ENCODE data around the gene CACNA1C. TPM values are rescaled to one million over a fixed set of nuclear protein-coding genes. Genes with fewer than 3 reads are reported as not detected.

Gene CACNA1C
- total RNA-seq, 5 donors from 2014 or later (not counting 1 experiment from before 2014, with no cell fraction given), result 0.10 to 0.26 (median 0.16) TPM

GRCh38 chr12:2268471-2269286 lies 215.9 kb downstream of the CACNA1C start:
- 75% methylated on average over 12 of the region's 18 CpGs for WGBS (ENCODE audit: insufficient coverage)
- Mint-ChIP-seq H3K4me1 (no peaks in the 10 kb centered on the region), H3K36me3 (no peaks in the 10 kb centered on the region), H3K9me3 (no peaks in the 10 kb centered on the region), H3K27me3 (peaks cover 0 to 3% of the 10 kb centered on the region in 2 donors), H3K27ac (no peak overlapping the region), H3K4me3 (no peak overlapping the region)
- Histone ChIP-seq H3K27me3 (replicated peaks in 1 of 2; ENCODE audit: control insufficient read depth in 2 of 2, extremely low read depth in 1 of 2, insufficient read depth in 2 of 2, low read length in 1 of 2) (peaks cover 0 to 11% of the 10 kb centered on the region in 2 experiments), H3K4me1 (ENCODE audit: control insufficient read depth in 1 of 2, extremely low read depth in 1 of 2, insufficient read depth in 2 of 2, low read length in 2 of 2) (no peaks in the 10 kb centered on the region), H3K36me3 (ENCODE audit: control insufficient read depth in 2 of 2, extremely low read depth in 1 of 2, insufficient read depth in 1 of 2, low read length in 1 of 2) (no peaks in the 10 kb centered on the region), H3K4me3 (ENCODE audit: control insufficient read depth in 1 of 2, extremely low read depth in 1 of 2, low read length in 1 of 2) (no peak overlapping the region), H3K9me3 (no peaks in the 10 kb centered on the region), H3K27ac (ENCODE audit: low read length) (no peak overlapping the region)
- ATAC-seq (replicated peaks in 1 of 4), result no peak
- ChIA-PET POLR2A (no interaction called here), CTCF (no interaction called here)
- DNase-seq, result no peak

GRCh38 chr12:2270846-2271245 lies 218.1 kb downstream of the CACNA1C start:
- no peak overlapping the region for H3K4me3 ChIP-seq (ENCODE audit: control insufficient read depth in 1 of 2, extremely low read depth in 1 of 2, low read length in 1 of 2)
- H3K4me1 ChIP-seq (ENCODE audit: control insufficient read depth in 1 of 2, extremely low read depth in 1 of 2, insufficient read depth in 2 of 2, low read length in 2 of 2), result no peaks in the 10 kb centered on the region
- ChIA-PET CTCF (no interaction called here), POLR2A (no interaction called here)
- no peaks in the 10 kb centered on the region for H3K4me1 Mint-ChIP-seq
- peaks cover 0 to 16% of the 10 kb centered on the region in 2 experiments for H3K27me3 ChIP-seq (replicated peaks in 1 of 2; ENCODE audit: control insufficient read depth in 2 of 2, extremely low read depth in 1 of 2, insufficient read depth in 2 of 2, low read length in 1 of 2)
- no peak overlapping the region for H3K27ac ChIP-seq (ENCODE audit: low read length)
- DNase-seq (no peak), ATAC-seq (replicated peaks in 1 of 4) (no peak)
- peaks cover 0 to 3% of the 10 kb centered on the region in 2 donors for H3K27me3 Mint-ChIP-seq
- 80% methylated on average over 1 of the region's 6 CpGs for WGBS (ENCODE audit: insufficient coverage)
- no peaks in the 10 kb centered on the region for H3K9me3 Mint-ChIP-seq
- H3K27ac Mint-ChIP-seq, result no peak overlapping the region
- no peaks in the 10 kb centered on the region for H3K9me3 ChIP-seq
- H3K36me3 Mint-ChIP-seq, result no peaks in the 10 kb centered on the region
- H3K4me3 Mint-ChIP-seq, result no peak overlapping the region
- no peaks in the 10 kb centered on the region for H3K36me3 ChIP-seq (ENCODE audit: control insufficient read depth in 2 of 2, extremely low read depth in 1 of 2, insufficient read depth in 1 of 2, low read length in 1 of 2)

- ATAC-seq (replicated peaks in 1 of 4), result no peak
- no peak for DNase-seq
- H3K4me1 Mint-ChIP-seq, result no peaks in the 10 kb centered on the region
- H3K4me3 ChIP-seq (ENCODE audit: control insufficient read depth in 1 of 2, extremely low read depth in 1 of 2, low read length in 1 of 2), result no peak overlapping the region
- no peaks in the 10 kb centered on the region for H3K36me3 Mint-ChIP-seq
- no peak overlapping the region for H3K27ac Mint-ChIP-seq
- no peak overlapping the region for H3K4me3 Mint-ChIP-seq
- peaks cover 0 to 16% of the 10 kb centered on the region in 2 experiments for H3K27me3 ChIP-seq (replicated peaks in 1 of 2; ENCODE audit: control insufficient read depth in 2 of 2, extremely low read depth in 1 of 2, insufficient read depth in 2 of 2, low read length in 1 of 2)
- no peaks in the 10 kb centered on the region for H3K9me3 Mint-ChIP-seq
- no peaks in the 10 kb centered on the region for H3K4me1 ChIP-seq (ENCODE audit: control insufficient read depth in 1 of 2, extremely low read depth in 1 of 2, insufficient read depth in 2 of 2, low read length in 2 of 2)
- peaks cover 3 to 4% of the 10 kb centered on the region in 2 donors for H3K27me3 Mint-ChIP-seq
- no peaks in the 10 kb centered on the region for H3K36me3 ChIP-seq (ENCODE audit: control insufficient read depth in 2 of 2, extremely low read depth in 1 of 2, insufficient read depth in 1 of 2, low read length in 1 of 2)
- H3K9me3 ChIP-seq, result no peaks in the 10 kb centered on the region
- WGBS (ENCODE audit: insufficient coverage), result 62% methylated on average over 4 of the region's 4 CpGs
- no peak overlapping the region for H3K27ac ChIP-seq (ENCODE audit: low read length)
- POLR2A ChIA-PET, result no interaction called here
- CTCF ChIA-PET, result no interaction called here
Measured at GRCh38 chr12:2271961-2272360, 219.2 kb downstream of the CACNA1C start.

DNA sequence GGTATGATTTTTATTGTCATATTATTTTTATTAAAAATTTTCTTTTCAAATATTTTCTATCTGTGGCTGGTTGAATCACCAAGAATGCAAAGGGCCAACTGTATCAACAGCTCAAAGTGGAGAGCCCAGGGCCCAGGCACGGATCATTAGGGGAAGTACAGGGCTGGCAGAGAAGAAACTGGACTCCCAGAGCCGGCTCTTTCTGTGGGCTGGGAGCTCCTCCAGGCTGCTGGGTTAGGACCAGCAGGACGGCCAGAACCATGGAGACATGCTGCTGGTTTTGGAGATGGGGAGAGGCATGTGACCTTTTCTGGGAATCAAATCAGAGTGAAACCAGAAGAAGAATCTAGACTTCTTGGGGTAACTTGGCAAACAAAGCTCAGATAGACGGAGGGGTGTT lies 220.5 kb downstream of the CACNA1C start:
- Mint-ChIP-seq H3K4me3 (no peak overlapping the region), H3K27me3 (peaks cover 3 to 4% of the 10 kb centered on the region in 2 donors), H3K27ac (no peak overlapping the region), H3K36me3 (no peaks in the 10 kb centered on the region), H3K4me1 (no peaks in the 10 kb centered on the region), H3K9me3 (no peaks in the 10 kb centered on the region)
- Histone ChIP-seq H3K27ac (ENCODE audit: low read length) (no peak overlapping the region), H3K4me1 (ENCODE audit: control insufficient read depth in 1 of 2, extremely low read depth in 1 of 2, insufficient read depth in 2 of 2, low read length in 2 of 2) (no peaks in the 10 kb centered on the region), H3K4me3 (ENCODE audit: control insufficient read depth in 1 of 2, extremely low read depth in 1 of 2, low read length in 1 of 2) (no peak overlapping the region), H3K36me3 (ENCODE audit: control insufficient read depth in 2 of 2, extremely low read depth in 1 of 2, insufficient read depth in 1 of 2, low read length in 1 of 2) (no peaks in the 10 kb centered on the region), H3K27me3 (replicated peaks in 1 of 2; ENCODE audit: control insufficient read depth in 2 of 2, extremely low read depth in 1 of 2, insufficient read depth in 2 of 2, low read length in 1 of 2) (peaks cover 0 to 19% of the 10 kb centered on the region in 2 experiments), H3K9me3 (no peaks in the 10 kb centered on the region)
- no peak for ATAC-seq (replicated peaks in 1 of 4)
- ChIA-PET CTCF (no interaction called here), POLR2A (no interaction called here)
- 81% methylated on average over 4 of the region's 4 CpGs for WGBS (ENCODE audit: insufficient coverage)
- no peak for DNase-seq

DNA sequence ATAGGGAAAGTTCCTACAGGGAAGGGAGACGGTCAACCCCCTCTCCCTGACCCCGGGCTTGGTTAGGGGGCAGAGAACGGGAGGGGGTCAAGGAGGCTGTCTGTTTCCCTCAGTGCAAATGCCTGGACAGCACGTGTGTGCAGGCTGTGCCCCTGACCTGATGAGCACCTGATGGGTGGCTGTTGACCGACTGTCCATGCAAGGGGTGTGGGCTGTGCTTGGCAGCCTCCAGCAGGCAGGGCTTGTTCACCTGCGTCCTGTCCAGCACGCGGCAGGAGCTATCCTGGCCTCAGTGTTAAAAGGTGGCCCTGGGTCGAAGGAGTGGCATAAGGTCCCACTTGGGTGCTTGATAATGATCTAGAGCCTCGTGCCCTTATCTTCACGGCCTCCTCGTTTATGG lies 221.0 kb downstream of the CACNA1C start:
- no peak for ATAC-seq (replicated peaks in 1 of 4)
- no peaks in the 10 kb centered on the region for H3K36me3 Mint-ChIP-seq

GRCh38 chr12:2274733-2275132 lies 221.9 kb downstream of the CACNA1C start:
- H3K9me3 Mint-ChIP-seq, result no peaks in the 10 kb centered on the region
- ChIA-PET CTCF (no interaction called here), POLR2A (no interaction called here)
- H3K36me3 Mint-ChIP-seq, result no peaks in the 10 kb centered on the region
- Histone ChIP-seq H3K27ac (ENCODE audit: low read length) (no peak overlapping the region), H3K9me3 (peaks cover 1% of the 10 kb centered on the region), H3K4me1 (ENCODE audit: control insufficient read depth in 1 of 2, extremely low read depth in 1 of 2, insufficient read depth in 2 of 2, low read length in 2 of 2) (no peaks in the 10 kb centered on the region), H3K4me3 (ENCODE audit: control insufficient read depth in 1 of 2, extremely low read depth in 1 of 2, low read length in 1 of 2) (no peak overlapping the region), H3K36me3 (ENCODE audit: control insufficient read depth in 2 of 2, extremely low read depth in 1 of 2, insufficient read depth in 1 of 2, low read length in 1 of 2) (no peaks in the 10 kb centered on the region), H3K27me3 (replicated peaks in 1 of 2; ENCODE audit: control insufficient read depth in 2 of 2, extremely low read depth in 1 of 2, insufficient read depth in 2 of 2, low read length in 1 of 2) (peaks cover 0 to 13% of the 10 kb centered on the region in 2 experiments)
- no peaks in the 10 kb centered on the region for H3K4me1 Mint-ChIP-seq
- 85% methylated on average over 6 of the region's 7 CpGs for WGBS (ENCODE audit: insufficient coverage)
- DNase-seq (no peak), ATAC-seq (replicated peaks in 1 of 4) (no peak)
- H3K27me3 Mint-ChIP-seq, result peaks cover 0 to 4% of the 10 kb centered on the region in 2 donors
- H3K4me3 Mint-ChIP-seq, result no peak overlapping the region
- H3K27ac Mint-ChIP-seq, result no peak overlapping the region

More for the DNA sequence above, 221.0 kb downstream of the CACNA1C start:
- no peaks in the 10 kb centered on the region for H3K9me3 Mint-ChIP-seq
- H3K27ac ChIP-seq (ENCODE audit: low read length), result no peak overlapping the region
- ChIA-PET POLR2A (no interaction called here), CTCF (no interaction called here)
- H3K27me3 ChIP-seq (replicated peaks in 1 of 2; ENCODE audit: control insufficient read depth in 2 of 2, extremely low read depth in 1 of 2, insufficient read depth in 2 of 2, low read length in 1 of 2), result peaks cover 0 to 14% of the 10 kb centered on the region in 2 experiments
- H3K4me3 Mint-ChIP-seq, result no peak overlapping the region
- H3K27me3 Mint-ChIP-seq, result peaks cover 3 to 4% of the 10 kb centered on the region in 2 donors
- H3K4me1 Mint-ChIP-seq, result no peaks in the 10 kb centered on the region
- WGBS (ENCODE audit: insufficient coverage), result 78% methylated on average over 11 of the region's 12 CpGs
- no peak overlapping the region for H3K27ac Mint-ChIP-seq
- H3K36me3 ChIP-seq (ENCODE audit: control insufficient read depth in 2 of 2, extremely low read depth in 1 of 2, insufficient read depth in 1 of 2, low read length in 1 of 2), result no peaks in the 10 kb centered on the region
- no peaks in the 10 kb centered on the region for H3K9me3 ChIP-seq
- no peak overlapping the region for H3K4me3 ChIP-seq (ENCODE audit: control insufficient read depth in 1 of 2, extremely low read depth in 1 of 2, low read length in 1 of 2)
- no peak for DNase-seq
- H3K4me1 ChIP-seq (ENCODE audit: control insufficient read depth in 1 of 2, extremely low read depth in 1 of 2, insufficient read depth in 2 of 2, low read length in 2 of 2), result no peaks in the 10 kb centered on the region

Data from T-cell (primary cell).